ENCODE results near the gene ZNF679.
"Not testable (repeated sequence)": the region's sequence is repeated elsewhere in the genome, so short reads cannot be mapped to it uniquely, and the experiment has no call there.

The ZNF679 gene
- total RNA-seq: 0 reads per million in 2 donors

- DNase-seq: not testable (repeated sequence)
Observed at GRCh38 chr7:64228174-64228573, at the start of gene ZNF679. ZNF679 (plus strand) TSS chr7:64228474; CDS start chr7:64249118, 20,644 bp downstream.

- no peak for DNase-seq
Observed at GRCh38 chr7:64180989-64181388, 47.3 kb upstream of the ZNF679 start.

GRCh38 chr7:64181586-64181985, 46.7 kb upstream of the ZNF679 start:
- DNase-seq: no peak

- DNase-seq: no peak
Observed at GRCh38 chr7:64182036-64182790, 46.1 kb upstream of the ZNF679 start.

- DNase-seq: peak in 2 of 5 experiments; percentile 22 to 26
Observed at GRCh38 chr7:64183126-64183742, 45.0 kb upstream of the ZNF679 start.

GRCh38 chr7:64183827-64184372, 44.4 kb upstream of the ZNF679 start:
- DNase-seq: no peak

- no peak for DNase-seq
Observed at GRCh38 chr7:64184376-64184775, 43.9 kb upstream of the ZNF679 start.

- DNase-seq: no peak
Observed at GRCh38 chr7:64187408-64187807, 40.9 kb upstream of the ZNF679 start.

- DNase-seq: no peak
Observed at GRCh38 chr7:64192148-64192704, 36.0 kb upstream of the ZNF679 start.

GRCh38 chr7:64192775-64193174, 35.5 kb upstream of the ZNF679 start:
- DNase-seq: no peak

- DNase-seq: no peak
Observed at GRCh38 chr7:64206903-64207302, 21.4 kb upstream of the ZNF679 start, which contains the start of gene ZNF735. ZNF735 (plus strand) TSS chr7:64207203; CDS start chr7:64207203, 0 bp downstream.

- not testable (repeated sequence) for DNase-seq
Observed at GRCh38 chr7:64219710-64220298, 8.5 kb upstream of the ZNF679 start.

GRCh38 chr7:64223366-64223765, 4.9 kb upstream of the ZNF679 start:
- DNase-seq: no peak

- DNase-seq: no peak
Observed at GRCh38 chr7:64266341-64266919, 38.2 kb downstream of the ZNF679 start.

- DNase-seq: no peak
Observed at GRCh38 chr7:64277630-64278029, 49.4 kb downstream of the ZNF679 start.

- no peak for DNase-seq
Observed at GRCh38 chr7:64294701-64295420, 66.6 kb downstream of the ZNF679 start.

GRCh38 chr7:64297418-64297817, 69.1 kb downstream of the ZNF679 start:
- not testable (repeated sequence) for DNase-seq

GRCh38 chr7:64300641-64301405, 72.5 kb downstream of the ZNF679 start:
- DNase-seq: no peak

- peak; percentile 75 to 99 (median 91) for DNase-seq
Observed at GRCh38 chr7:64307254-64308015, 79.2 kb downstream of the ZNF679 start.

- no peak for DNase-seq
Observed at GRCh38 chr7:64308016-64308270, 79.7 kb downstream of the ZNF679 start.

- DNase-seq: no peak
Observed at GRCh38 chr7:64310426-64310825, 82.2 kb downstream of the ZNF679 start.
